SK-N-MC (cell line): ENCODE results near the gene AFTPH.
A peak's percentile ranks its signal among the peaks of the same experiment; 100 is the strongest.

Experiments used
- DNase-seq: peaks from one replicate; pipeline ENCODE4 v3.0.0-alpha.2; 2011; ENCODE audit warnings: low read depth, low spot score
- H3K27ac ChIP-seq: fragments of 200-600 bp; sonication (generic); 2 replicates; pipeline ENCODE4 v1.5.1; 2016; ENCODE audit warnings: mixed run types
- H3K36me3 ChIP-seq: fragments of 200-600 bp; sonication (generic); 2 replicates; pipeline ENCODE4 v1.6.1; 2017; ENCODE audit warnings: antibody characterized with exemption, low read length, mixed read lengths; ENCODE audit not compliant: insufficient read depth
- H3K4me3 ChIP-seq: fragments of 200-600 bp; sonication (generic); 2 replicates; pipeline ENCODE4 v1.5.1; 2016
- H3K9ac ChIP-seq: fragments of 200-600 bp; sonication (generic); 2 replicates; pipeline ENCODE4 v1.8.0; 2017; ENCODE audit warnings: mixed run types, mixed read lengths; ENCODE audit not compliant: insufficient read length
- H3K9me3 ChIP-seq: fragments of 200-600 bp; sonication (generic); 2 replicates; pipeline ENCODE4 v1.6.1; 2017; ENCODE audit warnings: low read depth, mild to moderate bottlenecking, antibody characterized with exemption, low read length, moderate library complexity, mixed read lengths
- EZH2 ChIP-seq: fragments of 200-600 bp; sonication (generic); IDR thresholded peaks from one replicate; pipeline ENCODE4 v1.6.1; 2017; ENCODE audit warnings: antibody characterized with exemption
- FOXP2 ChIP-seq: optimal IDR thresholded peaks from 2 replicates; pipeline ENCODE3; 2011; ENCODE audit warnings: mild to moderate bottlenecking, moderate library complexity; ENCODE audit not compliant: insufficient read depth; ENCODE audit errors: extremely low read length, control extremely low read depth
- POLR2AphosphoS5 ChIP-seq: IDR thresholded peaks from 2 replicates; pipeline ENCODE4 v1.6.1; 2012; ENCODE audit warnings: mild to moderate bottlenecking, low read depth, low read length, borderline replicate concordance

AFTPH gene

DNA sequence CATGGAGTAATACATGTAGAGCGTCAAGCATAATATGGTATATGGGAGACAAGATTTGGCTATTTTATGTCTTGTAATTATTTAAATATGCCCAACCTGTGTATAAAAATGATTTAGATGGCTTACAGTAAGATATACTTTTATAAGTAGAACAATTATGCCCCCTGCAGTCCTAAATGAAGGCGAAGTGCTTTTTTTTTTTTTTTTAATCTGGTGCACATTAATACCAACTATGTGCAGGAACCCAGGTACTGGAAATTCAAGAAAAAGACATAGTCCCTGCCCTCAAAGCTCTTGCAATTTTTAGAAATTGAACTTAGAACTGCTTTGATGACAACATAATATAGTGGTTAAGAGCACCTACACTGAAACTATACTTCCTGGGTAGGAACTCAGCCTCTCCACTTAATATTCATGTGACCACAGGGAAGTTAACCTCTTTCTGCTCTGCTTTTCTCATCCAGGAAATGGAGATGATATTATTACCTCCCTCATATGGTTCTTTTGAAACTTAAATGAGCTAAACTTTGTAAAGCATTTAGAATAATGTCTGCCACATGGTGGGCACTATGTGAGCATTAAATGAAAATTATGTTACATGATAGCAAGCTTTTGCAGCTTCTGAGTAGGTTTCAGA, 38.1 kb downstream of the AFTPH start:
- peak; percentile 59 for DNase-seq
- peak overlapping the region; percentile 79 for H3K27ac ChIP-seq
- H3K4me3 ChIP-seq, result peak overlapping the region; percentile 27; the same call in 1 of the 2 replicates
- H3K36me3 ChIP-seq, result no peaks in the 10 kb centered on the region
- H3K9me3 ChIP-seq, result no peaks in the 10 kb centered on the region
- H3K9ac ChIP-seq, result no peak overlapping the region
- TF ChIP-seq FOXP2 (no peak), EZH2 (no peak), POLR2AphosphoS5 (no peak; the same call in 1 of the 2 replicates)

DNA sequence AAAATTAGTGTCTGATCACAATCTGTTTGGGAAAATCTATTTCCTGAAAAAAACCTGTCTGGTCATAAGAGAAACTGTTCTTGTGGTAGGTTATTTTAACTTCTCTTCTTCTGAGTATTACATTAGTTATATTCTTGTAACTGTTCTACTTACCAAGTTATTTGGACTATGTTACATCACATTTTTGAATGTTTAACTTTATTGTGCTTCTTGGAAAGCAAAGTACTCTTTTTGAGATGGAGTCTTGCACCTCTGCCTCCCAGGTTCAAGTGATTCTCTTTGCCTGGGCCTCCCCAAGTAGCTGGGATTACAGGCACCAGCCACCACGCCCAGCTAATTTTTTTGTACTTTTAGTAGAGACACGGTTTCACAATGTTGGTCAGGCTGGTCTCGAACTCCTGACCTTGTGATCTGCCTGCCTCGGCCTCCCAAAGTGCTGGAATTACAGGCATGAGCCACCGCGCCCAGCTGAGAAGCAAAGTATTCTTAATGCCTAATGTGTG, 39.4 kb downstream of the AFTPH start:
- DNase-seq, result no peak
- TF ChIP-seq POLR2AphosphoS5 (no peak), EZH2 (no peak), FOXP2 (no peak)
- Histone ChIP-seq H3K9me3 (no peaks in the 10 kb centered on the region), H3K9ac (no peak overlapping the region), H3K4me3 (no peak overlapping the region), H3K27ac (0 out of 2 replicates have a peak overlapping the region, but pooled peaks have one; percentile 79), H3K36me3 (no peaks in the 10 kb centered on the region)

DNA sequence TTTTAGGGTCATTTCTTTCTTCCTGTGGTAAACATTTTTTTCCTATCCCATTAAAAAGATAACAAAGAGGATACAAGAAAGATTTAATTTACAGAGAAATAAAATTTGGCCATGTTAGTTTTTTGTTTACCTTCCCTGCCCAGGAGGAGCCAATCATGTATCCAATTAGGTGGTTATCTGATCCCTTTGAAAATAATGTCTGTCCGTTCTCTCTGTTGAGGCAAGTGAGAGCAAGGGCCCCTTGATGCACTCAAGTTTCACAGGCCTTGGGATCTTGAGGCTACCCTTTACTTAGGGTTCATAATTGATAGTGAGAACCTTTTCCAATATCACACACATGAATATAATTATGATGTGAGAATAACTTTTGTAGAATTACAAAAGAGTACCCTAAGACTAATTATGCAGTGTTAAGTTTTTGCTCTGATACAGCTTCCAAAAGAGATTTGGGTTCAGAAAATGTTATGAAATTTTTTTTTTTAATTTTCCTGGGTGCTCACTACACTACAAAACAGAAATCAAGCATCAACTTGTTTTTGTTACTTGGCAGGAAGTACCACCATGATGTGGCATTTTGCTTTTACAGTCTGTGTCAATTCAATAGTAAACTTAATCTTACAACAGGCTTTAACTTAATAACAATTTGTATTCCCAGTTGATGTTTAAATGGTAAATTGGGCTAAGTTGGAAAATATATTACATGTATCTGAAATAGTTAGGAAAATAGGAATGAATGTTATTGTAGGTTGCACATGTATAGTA, 42.0 kb downstream of the AFTPH start:
- no peak for DNase-seq
- Histone ChIP-seq H3K9ac (no peak overlapping the region), H3K27ac (no peak overlapping the region), H3K9me3 (no peaks in the 10 kb centered on the region), H3K36me3 (0 out of 2 replicates have a peak, but pooled peaks cover 3% of the 10 kb centered on the region), H3K4me3 (no peak overlapping the region)
- TF ChIP-seq FOXP2 (no peak), POLR2AphosphoS5 (no peak), EZH2 (no peak)

DNA sequence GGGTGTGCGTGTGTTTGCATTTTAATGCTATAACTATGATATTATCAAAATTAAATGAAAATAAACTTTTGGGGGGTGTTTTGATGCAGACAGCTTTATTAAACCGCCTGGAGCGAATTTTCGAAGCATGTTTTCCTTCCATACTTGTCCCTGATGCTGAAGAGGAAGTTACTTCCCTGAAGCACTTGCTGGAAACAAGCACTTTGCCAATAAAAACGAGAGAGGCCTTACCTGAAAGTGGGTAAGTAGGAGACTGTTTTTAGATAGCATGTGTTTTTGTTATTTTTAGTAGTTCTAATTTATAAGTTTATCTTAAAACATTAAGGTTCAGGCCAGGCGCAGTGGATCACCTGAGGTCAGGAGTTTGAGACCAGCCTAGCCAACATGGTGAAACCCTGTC, 43.3 kb downstream of the AFTPH start:
- H3K9me3 ChIP-seq, result no peaks in the 10 kb centered on the region
- DNase-seq, result no peak
- no peak overlapping the region for H3K27ac ChIP-seq
- 0 out of 2 replicates have a peak, but pooled peaks cover 3% of the 10 kb centered on the region for H3K36me3 ChIP-seq
- no peak overlapping the region for H3K4me3 ChIP-seq
- H3K9ac ChIP-seq, result no peak overlapping the region
- TF ChIP-seq EZH2 (no peak), POLR2AphosphoS5 (no peak), FOXP2 (no peak)

- no peak overlapping the region for H3K9ac ChIP-seq
- TF ChIP-seq POLR2AphosphoS5 (no peak), EZH2 (no peak), FOXP2 (no peak)
- H3K36me3 ChIP-seq, result 0 out of 2 replicates have a peak, but pooled peaks cover 3% of the 10 kb centered on the region
- H3K4me3 ChIP-seq, result no peak overlapping the region
- H3K9me3 ChIP-seq, result no peaks in the 10 kb centered on the region
- no peak overlapping the region for H3K27ac ChIP-seq
- no peak for DNase-seq
Observed at GRCh38 chr2:64568836-64569235, 44.7 kb downstream of the AFTPH start.

- Histone ChIP-seq H3K36me3 (peaks cover 7% of the 10 kb centered on the region; the same call in 1 of the 2 replicates), H3K9me3 (no peaks in the 10 kb centered on the region), H3K9ac (no peak overlapping the region), H3K4me3 (no peak overlapping the region), H3K27ac (no peak overlapping the region)
- no peak for DNase-seq
- TF ChIP-seq EZH2 (no peak), FOXP2 (no peak)
Observed at GRCh38 chr2:64574871-64575270, 50.7 kb downstream of the AFTPH start.

DNA sequence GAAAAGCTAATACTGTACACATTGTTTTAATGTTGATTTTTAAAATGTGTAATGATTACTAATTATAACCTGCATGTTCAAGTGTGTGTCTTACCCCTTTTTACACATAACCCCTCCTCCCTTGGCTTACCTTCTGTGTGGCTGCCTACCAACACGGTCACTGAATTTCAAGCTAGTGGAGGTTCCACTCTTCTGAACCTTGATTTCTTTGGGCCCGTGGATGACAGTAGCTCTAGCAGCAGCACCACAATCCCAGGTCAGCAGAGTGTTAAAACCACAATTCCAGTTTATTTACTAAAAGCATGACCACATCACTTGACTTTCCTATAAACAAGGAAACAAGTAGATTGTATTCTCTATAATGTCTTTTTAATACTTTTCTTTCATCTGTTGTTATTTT, 56.9 kb downstream of the AFTPH start:
- Histone ChIP-seq H3K9me3 (no peaks in the 10 kb centered on the region), H3K9ac (no peak overlapping the region), H3K4me3 (no peak overlapping the region), H3K36me3 (peaks cover 17% of the 10 kb centered on the region), H3K27ac (no peak overlapping the region)
- no peak for DNase-seq
- TF ChIP-seq EZH2, result no peak
- TF ChIP-seq POLR2AphosphoS5, result no peak
- no peak for TF ChIP-seq FOXP2

DNA sequence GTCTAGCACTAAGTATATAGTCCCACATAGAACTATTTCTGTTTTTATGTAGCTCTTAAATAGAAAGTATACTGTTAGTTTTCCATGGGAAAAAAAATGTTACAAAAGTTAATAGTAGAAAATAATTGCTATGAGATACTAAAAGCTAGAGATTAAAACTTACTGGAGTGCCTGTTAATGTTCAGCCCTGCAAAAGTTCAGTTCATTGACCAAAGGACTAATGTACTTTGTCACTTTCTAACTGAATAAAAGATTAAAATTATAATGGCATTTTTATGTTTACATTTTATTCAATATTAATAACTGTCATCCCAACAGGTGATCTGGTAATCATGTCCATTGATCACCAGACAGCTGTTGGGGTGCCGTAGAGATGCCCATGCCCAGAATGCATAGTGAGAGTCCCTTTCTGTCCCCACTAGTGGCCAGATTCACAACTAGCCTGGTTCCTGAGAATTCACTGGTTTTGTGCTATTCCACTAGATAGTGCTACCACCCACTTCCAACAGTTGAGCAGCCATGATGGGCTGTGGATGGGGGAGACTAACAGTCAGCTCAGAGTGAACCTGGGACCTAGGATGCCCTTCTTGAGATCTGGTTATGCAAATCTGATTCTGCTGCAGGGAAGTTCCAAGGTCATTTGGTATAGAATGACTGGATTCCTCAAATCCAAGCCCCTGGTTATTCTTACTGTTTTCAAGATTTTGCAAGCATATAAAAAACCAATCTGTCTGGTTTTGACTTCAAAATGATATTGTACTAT, 57.8 kb downstream of the AFTPH start:
- Histone ChIP-seq H3K9me3 (no peaks in the 10 kb centered on the region), H3K36me3 (peaks cover 17% of the 10 kb centered on the region), H3K9ac (no peak overlapping the region), H3K4me3 (no peak overlapping the region), H3K27ac (no peak overlapping the region)
- DNase-seq, result no peak
- TF ChIP-seq POLR2AphosphoS5, result no peak
- TF ChIP-seq EZH2, result no peak
- TF ChIP-seq FOXP2, result no peak
